ENCODE data around the gene STARD10. TPM values are rescaled to one million over a fixed set of nuclear protein-coding genes. Genes with fewer than 3 reads are reported as not detected.

The STARD10 gene
- total RNA-seq, 4 donors from 2014 or later: 42.2 to 83.1 (median 49.4) TPM

GRCh38 chr11:72750086-72750485, 43.8 kb downstream of the STARD10 start:
- no peak for TF ChIP-seq POLR2A (IDR thresholded peaks at IDR 0.05)
- TF ChIP-seq, protein P1, sequence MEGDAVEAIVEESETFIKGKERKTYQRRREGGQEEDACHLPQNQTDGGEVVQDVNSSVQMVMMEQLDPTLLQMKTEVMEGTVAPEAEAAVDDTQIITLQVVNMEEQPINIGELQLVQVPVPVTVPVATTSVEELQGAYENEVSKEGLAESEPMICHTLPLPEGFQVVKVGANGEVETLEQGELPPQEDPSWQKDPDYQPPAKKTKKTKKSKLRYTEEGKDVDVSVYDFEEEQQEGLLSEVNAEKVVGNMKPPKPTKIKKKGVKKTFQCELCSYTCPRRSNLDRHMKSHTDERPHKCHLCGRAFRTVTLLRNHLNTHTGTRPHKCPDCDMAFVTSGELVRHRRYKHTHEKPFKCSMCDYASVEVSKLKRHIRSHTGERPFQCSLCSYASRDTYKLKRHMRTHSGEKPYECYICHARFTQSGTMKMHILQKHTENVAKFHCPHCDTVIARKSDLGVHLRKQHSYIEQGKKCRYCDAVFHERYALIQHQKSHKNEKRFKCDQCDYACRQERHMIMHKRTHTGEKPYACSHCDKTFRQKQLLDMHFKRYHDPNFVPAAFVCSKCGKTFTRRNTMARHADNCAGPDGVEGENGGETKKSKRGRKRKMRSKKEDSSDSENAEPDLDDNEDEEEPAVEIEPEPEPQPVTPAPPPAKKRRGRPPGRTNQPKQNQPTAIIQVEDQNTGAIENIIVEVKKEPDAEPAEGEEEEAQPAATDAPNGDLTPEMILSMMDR (IDR thresholded peaks at IDR 0.05): no peak
- no peak overlapping the region for H3K27ac ChIP-seq
- H3K4me3 ChIP-seq: no peak overlapping the region
- H3K36me3 ChIP-seq: peaks cover 0 to 12% (median 0%) of the 10 kb centered on the region in 3 donors
- peaks cover 20 to 39% (median 21%) of the 10 kb centered on the region in 3 donors for H3K4me1 ChIP-seq
- intact Hi-C loops (cut with DNase I): no loop called here
- H3K9me3 ChIP-seq: no peaks in the 10 kb centered on the region
- no peak for DNase-seq
- H3K27me3 ChIP-seq: no peaks in the 10 kb centered on the region
- WGBS, 2 donors: 90 to 92% methylated on average over 2 to 8 of the region's 9 CpGs

DNA sequence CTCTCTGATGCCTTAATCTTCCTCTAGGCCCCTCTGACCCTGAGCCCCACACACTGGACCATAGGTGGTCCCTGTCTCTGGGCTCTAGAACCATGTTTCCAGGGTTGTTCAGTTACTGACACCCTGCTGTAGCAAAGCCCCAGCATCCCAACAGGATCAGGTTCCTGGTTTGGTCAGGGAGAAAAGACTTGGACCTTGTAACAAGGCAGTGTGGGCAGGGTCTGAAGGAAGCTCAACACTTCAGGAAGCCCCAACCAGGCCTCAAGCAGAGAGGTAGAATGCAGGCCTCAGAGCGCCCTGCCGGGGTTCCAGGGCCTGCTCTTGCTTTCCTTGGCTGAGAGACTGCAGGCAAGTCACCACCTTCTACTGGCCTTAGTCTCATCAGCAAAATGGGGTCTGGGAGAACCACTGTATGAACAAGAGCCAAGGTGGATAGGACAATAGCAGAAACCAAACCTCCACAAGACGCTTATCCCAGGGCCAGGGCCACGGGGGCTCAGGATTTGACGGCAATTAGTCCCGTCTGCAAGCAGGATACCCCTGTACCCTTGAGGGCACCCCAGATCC, 46.5 kb downstream of the STARD10 start:
- DNase-seq: no peak
- intact Hi-C loops (cut with DNase I): no loop called here
- H3K36me3 ChIP-seq: no peaks in the 10 kb centered on the region
- TF ChIP-seq POLR2A (IDR thresholded peaks at IDR 0.05): no peak
- TF ChIP-seq, protein P1 (IDR thresholded peaks at IDR 0.05): no peak
- no peak overlapping the region for H3K4me3 ChIP-seq
- H3K4me1 ChIP-seq: peaks cover 13 to 50% (median 22%) of the 10 kb centered on the region in 3 donors
- 96 to 100% methylated on average over 4 to 6 of the region's 6 CpGs for WGBS, 2 donors
- no peaks in the 10 kb centered on the region for H3K27me3 ChIP-seq
- peak overlapping the region in 1 of 4 donors; percentile 28 for H3K27ac ChIP-seq
- no peaks in the 10 kb centered on the region for H3K9me3 ChIP-seq

DNA sequence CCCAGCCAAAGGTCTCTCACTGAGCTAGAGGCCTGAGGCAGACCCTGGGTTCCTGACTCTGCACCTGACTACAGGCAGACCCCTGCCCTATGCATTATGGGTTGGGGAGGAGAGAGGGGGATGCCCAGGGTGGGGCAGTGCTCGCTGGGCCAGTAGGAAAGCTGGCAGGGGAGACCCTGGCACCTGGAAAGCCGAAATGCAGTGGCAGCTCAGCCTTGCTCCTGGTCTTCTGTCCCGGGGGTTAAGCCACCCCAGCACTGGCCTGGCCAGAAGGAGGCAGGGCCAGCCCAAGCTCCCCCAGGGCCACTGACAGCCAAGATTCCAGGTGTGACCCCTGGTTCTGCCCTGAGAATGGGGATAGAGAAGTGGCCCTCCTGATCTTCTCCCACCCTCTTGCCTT, 47.0 kb downstream of the STARD10 start:
- Histone ChIP-seq H3K36me3 (no peaks in the 10 kb centered on the region), H3K27me3 (no peaks in the 10 kb centered on the region), H3K4me3 (no peak overlapping the region), H3K27ac (peak overlapping the region in 1 of 4 donors; percentile 28), H3K9me3 (no peaks in the 10 kb centered on the region), H3K4me1 (peaks cover 13 to 50% (median 23%) of the 10 kb centered on the region in 3 donors)
- intact Hi-C loops (cut with DNase I): no loop called here
- WGBS, 2 donors: 60 to 76% methylated on average over 1 to 3 of the region's 3 CpGs
- no peak for DNase-seq
- TF ChIP-seq POLR2A (IDR thresholded peaks at IDR 0.05): no peak
- TF ChIP-seq, protein P1 (IDR thresholded peaks at IDR 0.05): no peak

DNA sequence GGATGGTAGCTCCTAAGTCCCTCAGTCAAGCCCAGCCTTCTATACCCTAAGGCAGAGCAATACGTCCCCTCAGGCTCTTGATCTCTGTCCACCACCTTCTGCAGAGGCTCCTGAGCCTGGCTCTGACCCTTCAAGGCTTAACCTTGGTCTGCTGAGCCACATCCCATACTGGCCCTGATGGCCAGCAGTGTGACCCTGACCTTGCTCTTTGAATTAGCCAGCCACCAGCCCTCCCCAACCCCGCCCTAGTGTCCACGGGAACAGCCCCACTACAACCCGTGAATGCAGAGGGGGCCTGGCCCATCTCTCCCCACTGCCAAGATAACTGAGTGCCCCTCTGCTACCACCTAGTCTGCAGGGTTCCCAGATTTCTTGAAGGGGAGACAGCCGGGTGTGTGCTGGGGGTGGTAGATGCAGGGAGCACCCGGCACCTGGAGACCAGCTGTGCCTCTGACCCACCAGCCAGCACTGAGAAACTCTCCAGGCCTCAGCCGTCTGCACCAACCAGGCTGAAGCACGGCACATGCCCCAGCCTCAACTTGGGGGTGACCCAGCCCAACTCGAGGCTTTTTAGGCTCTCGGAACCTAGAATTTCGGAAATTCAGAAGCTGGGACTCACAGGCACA, 47.8 kb downstream of the STARD10 start:
- no peak overlapping the region for H3K27ac ChIP-seq

GRCh38 chr11:72745511-72745910, 48.3 kb downstream of the STARD10 start:
- H3K9me3 ChIP-seq: no peaks in the 10 kb centered on the region
- no CpG with 5 or more reads among the region's 5 CpGs for WGBS, 2 donors
- TF ChIP-seq POLR2A (IDR thresholded peaks at IDR 0.05): no peak
- TF ChIP-seq, protein P1 (IDR thresholded peaks at IDR 0.05): no peak
- peaks cover 10 to 50% (median 26%) of the 10 kb centered on the region in 3 donors for H3K4me1 ChIP-seq
- no peak overlapping the region for H3K4me3 ChIP-seq
- no peaks in the 10 kb centered on the region for H3K36me3 ChIP-seq
- intact Hi-C loops (cut with DNase I): no loop called here
- H3K27me3 ChIP-seq: no peaks in the 10 kb centered on the region
- DNase-seq: no peak
- no peak overlapping the region for H3K27ac ChIP-seq

More for the DNA sequence above, 47.8 kb downstream of the STARD10 start:
- Histone ChIP-seq H3K9me3 (no peaks in the 10 kb centered on the region), H3K4me1 (peaks cover 11 to 50% (median 23%) of the 10 kb centered on the region in 3 donors), H3K27me3 (no peaks in the 10 kb centered on the region), H3K36me3 (no peaks in the 10 kb centered on the region), H3K4me3 (no peak overlapping the region)
- 100% methylated on average over 1 of the region's 11 CpGs; no CpG with 5 or more reads in 1 of the 2 donors for WGBS, 2 donors
- no peak for TF ChIP-seq POLR2A (IDR thresholded peaks at IDR 0.05)
- TF ChIP-seq, protein P1 (IDR thresholded peaks at IDR 0.05): no peak
- intact Hi-C loops (cut with DNase I): no loop called here
- no peak for DNase-seq

Measured in esophagus squamous epithelium (tissue), 5 donors.